Keratinocyte (primary cell): ENCODE results near the gene GNPAT. TPM values are rescaled to one million over a fixed set of nuclear protein-coding genes. Genes with fewer than 3 reads are reported as not detected.

Experiments used
- DNase-seq: peaks from one replicate; pipeline ENCODE4 v3.0.0-alpha.2; 2011; ENCODE audit warnings: low read depth, missing footprints, low spot score
- FAIRE-seq: peaks from 2 replicates; lab custom pipeline; 2011; peaks lifted over from hg19 to GRCh38; lab: Jason Lieb, UNC
- H2AFZ ChIP-seq: 2 replicates; pipeline ENCODE4 v1.6.0; 2012; ENCODE audit warnings: low read length, control low read depth, inconsistent platforms; ENCODE audit not compliant: control insufficient read depth
- H3K27ac ChIP-seq: 2 replicates; pipeline ENCODE4 v1.5.1; 2011; ENCODE audit warnings: low read length; ENCODE audit not compliant: control insufficient read depth, insufficient read depth
- H3K27me3 ChIP-seq: 3 replicates; pipeline ENCODE4 v1.6.0; 2011; ENCODE audit warnings: low read length; ENCODE audit not compliant: control insufficient read depth, insufficient read depth; ENCODE audit errors: extremely low read depth
- H3K36me3 ChIP-seq, 2 experiments: 2 replicates in 1 of 2; 3 replicates in 1 of 2; pipeline ENCODE4 v1.5.1; 2011; ENCODE audit warnings: low read length in 2 of 2, mild to moderate bottlenecking in 1 of 2; ENCODE audit not compliant: control insufficient read depth in 2 of 2, insufficient read depth in 2 of 2; ENCODE audit errors: extremely low read depth in 1 of 2
- H3K4me1 ChIP-seq: 3 replicates; pipeline ENCODE4 v1.5.1; 2011; ENCODE audit warnings: low read length; ENCODE audit not compliant: control insufficient read depth, insufficient read depth; ENCODE audit errors: extremely low read depth
- H3K4me2 ChIP-seq: 3 replicates; pipeline ENCODE4 v1.6.0; 2011; ENCODE audit warnings: low read depth, low read length; ENCODE audit not compliant: control insufficient read depth, insufficient read depth; ENCODE audit errors: extremely low read depth
- H3K4me3 ChIP-seq, 3 experiments: fragments of 200-600 bp in 1 of 3; sonication (generic) in 1 of 3; 2 replicates in 2 of 3; 3 replicates in 1 of 3; pipeline ENCODE4 v1.5.1; 2011 to 2016; ENCODE audit warnings: low read length in 3 of 3, mild to moderate bottlenecking in 3 of 3, control low read depth in 2 of 3, inconsistent platforms in 1 of 3, low read depth in 1 of 3, mixed read lengths in 1 of 3, mixed run types in 1 of 3, moderate library complexity in 1 of 3; ENCODE audit not compliant: control insufficient read depth in 2 of 3, insufficient read depth in 2 of 3; ENCODE audit errors: extremely low read depth in 1 of 3
- H3K79me2 ChIP-seq: 2 replicates; pipeline ENCODE4 v1.6.0; 2012; ENCODE audit warnings: low read length; ENCODE audit not compliant: control insufficient read depth, insufficient read depth
- H3K9ac ChIP-seq: 3 replicates; pipeline ENCODE4 v1.6.0; 2011; ENCODE audit warnings: low read length; ENCODE audit not compliant: control insufficient read depth, insufficient read depth; ENCODE audit errors: extremely low read depth
- H3K9me1 ChIP-seq: 3 replicates; pipeline ENCODE4 v1.6.0; 2011; ENCODE audit warnings: low read length; ENCODE audit not compliant: control insufficient read depth, insufficient read depth; ENCODE audit errors: extremely low read depth
- H3K9me3 ChIP-seq: 2 replicates; pipeline ENCODE4 v1.5.1; 2012; ENCODE audit warnings: low read depth, low read length; ENCODE audit not compliant: control insufficient read depth
- H4K20me1 ChIP-seq: 3 replicates; pipeline ENCODE4 v1.6.0; 2011; ENCODE audit warnings: low read length; ENCODE audit not compliant: control insufficient read depth, insufficient read depth; ENCODE audit errors: extremely low read depth
- CTCF ChIP-seq, 3 experiments: IDR thresholded peaks in 1 of 3; conservative IDR thresholded peaks in 1 of 3; optimal IDR thresholded peaks in 1 of 3; 2 replicates in 2 of 3; 3 replicates in 1 of 3; pipeline versions ENCODE3 to v1.5.1; 2011; ENCODE audit warnings: low read length in 3 of 3, mild to moderate bottlenecking in 3 of 3, moderate library complexity in 2 of 3, control low read depth in 1 of 3, inconsistent platforms in 1 of 3; ENCODE audit not compliant: insufficient read depth in 2 of 3; ENCODE audit errors: extremely low read depth in 1 of 3
- EZH2 ChIP-seq: IDR thresholded peaks from one replicate; pipeline ENCODE4 v1.6.1; 2012; ENCODE audit warnings: inconsistent platforms, mild to moderate bottlenecking, low read length, moderate library complexity
- dilution Hi-C: fragments of 300-500 bp; cut with MboI; formaldehyde crosslinking; loops from one replicate; pipeline ENCODE4 v1.7.0; 2020; ENCODE audit warnings: low sequenced_read_pairs; ENCODE audit not compliant: extremely low pct_ligation_motif_present
- polyA plus RNA-seq, 5 experiments: library from polyadenylated mRNA; depleted of rRNA in 3 of 5; stranded (reverse) in 3 of 5; stranded (forward) in 1 of 5; unstranded in 1 of 5; fragments of >200 nt; gene quantifications; 1 replicate in 1 of 5; 2 replicates in 3 of 5; 3 replicates in 1 of 5; pipeline versions ENCODE4 v1.2.1 to v1.2.3, GENCODE V29; 2011 to 2012; ENCODE audit warnings: missing spikeins in 2 of 5, low read depth in 1 of 5, low replicate concordance in 1 of 5

Gene GNPAT
- polyA plus RNA-seq, 1 donor (not counting 4 experiments of a cell fraction or from before 2014, with no cell fraction given) = 39.9 TPM

- no peak for FAIRE-seq
- no peaks in the 10 kb centered on the region for H3K79me2 ChIP-seq
- H3K27ac ChIP-seq = no peak overlapping the region
- H3K4me2 ChIP-seq = no peak overlapping the region
- dilution Hi-C loops = no loop called here
- no peak for TF ChIP-seq EZH2
- no peak for TF ChIP-seq CTCF (optimal IDR thresholded peaks at IDR 0.05 in 1 of 3, IDR thresholded peaks at IDR 0.05 in 1 of 3, conservative IDR thresholded peaks at IDR 0.05 in 1 of 3; ENCODE audit: extremely low read depth in 1 of 3, insufficient read depth in 2 of 3, low read length in 3 of 3)
- H3K4me1 ChIP-seq = peaks cover 10% of the 10 kb centered on the region
- no peak overlapping the region for H3K9ac ChIP-seq
- H3K4me3 ChIP-seq = no peak overlapping the region
- no peaks in the 10 kb centered on the region for H3K27me3 ChIP-seq
- DNase-seq = no peak
- H3K9me1 ChIP-seq = no peaks in the 10 kb centered on the region
- H4K20me1 ChIP-seq = no peaks in the 10 kb centered on the region
- no peak overlapping the region for H2AFZ ChIP-seq
- H3K36me3 ChIP-seq = peaks cover 4 to 5% of the 10 kb centered on the region in 2 experiments
- no peaks in the 10 kb centered on the region for H3K9me3 ChIP-seq
Observed at GRCh38 chr1:231219422-231220401, 21.3 kb upstream of the GNPAT start.

GRCh38 chr1:231220801-231221200, 20.2 kb upstream of the GNPAT start:
- no peaks in the 10 kb centered on the region for H4K20me1 ChIP-seq
- DNase-seq (no peak), FAIRE-seq (no peak)
- H2AFZ ChIP-seq = no peak overlapping the region
- dilution Hi-C loops = no loop called here
- H3K27me3 ChIP-seq = no peaks in the 10 kb centered on the region
- no peaks in the 10 kb centered on the region for H3K79me2 ChIP-seq
- H3K9me3 ChIP-seq = no peaks in the 10 kb centered on the region
- H3K4me1 ChIP-seq = peaks cover 10% of the 10 kb centered on the region
- H3K9me1 ChIP-seq = no peaks in the 10 kb centered on the region
- TF ChIP-seq CTCF (optimal IDR thresholded peaks at IDR 0.05 in 1 of 3, IDR thresholded peaks at IDR 0.05 in 1 of 3, conservative IDR thresholded peaks at IDR 0.05 in 1 of 3; ENCODE audit: extremely low read depth in 1 of 3, insufficient read depth in 2 of 3, low read length in 3 of 3) = no peak
- TF ChIP-seq EZH2 = no peak
- peaks cover 8 to 9% of the 10 kb centered on the region in 2 experiments for H3K36me3 ChIP-seq
- no peak overlapping the region for H3K27ac ChIP-seq
- H3K4me3 ChIP-seq = no peak overlapping the region
- no peak overlapping the region for H3K4me2 ChIP-seq
- H3K9ac ChIP-seq = no peak overlapping the region
